ENCODE results near the gene MFN2.

DNA sequence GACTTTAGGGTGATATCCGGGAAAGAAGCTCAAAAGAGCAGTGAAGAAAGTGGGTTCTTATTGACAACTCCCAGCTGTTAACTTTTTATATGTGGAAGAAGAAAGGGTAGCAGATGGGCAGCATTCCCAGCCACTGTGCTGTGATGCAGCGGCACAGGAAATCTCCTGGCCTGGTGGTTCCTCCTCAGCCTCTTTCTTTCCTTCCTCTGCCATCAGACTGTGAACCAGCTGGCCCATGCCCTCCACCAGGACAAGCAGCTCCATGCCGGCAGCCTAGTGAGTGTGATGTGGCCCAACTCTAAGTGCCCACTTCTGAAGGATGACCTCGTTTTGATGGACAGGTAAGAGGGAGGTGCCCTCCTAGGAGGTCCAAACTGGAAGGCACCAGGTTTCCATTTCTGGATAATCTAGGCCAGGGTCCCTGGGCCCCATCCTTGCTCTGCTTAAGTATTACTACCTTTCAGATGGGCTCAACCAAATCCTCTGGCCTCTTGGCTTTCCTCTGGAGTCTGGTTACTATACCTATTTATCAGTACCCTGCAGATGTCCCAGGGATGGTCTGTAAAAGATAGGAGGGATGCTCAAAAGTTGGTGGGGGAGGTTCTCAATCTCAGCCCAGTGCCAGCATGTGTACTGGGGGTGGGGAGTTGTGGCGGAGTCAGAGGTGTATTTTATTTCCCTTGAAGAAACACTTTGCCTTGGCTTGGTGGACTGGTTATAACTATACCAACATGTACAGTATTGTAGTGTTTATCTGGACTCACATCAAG, 17.0 kb downstream of the MFN2 start:
- TF ChIP-seq, protein P1, sequence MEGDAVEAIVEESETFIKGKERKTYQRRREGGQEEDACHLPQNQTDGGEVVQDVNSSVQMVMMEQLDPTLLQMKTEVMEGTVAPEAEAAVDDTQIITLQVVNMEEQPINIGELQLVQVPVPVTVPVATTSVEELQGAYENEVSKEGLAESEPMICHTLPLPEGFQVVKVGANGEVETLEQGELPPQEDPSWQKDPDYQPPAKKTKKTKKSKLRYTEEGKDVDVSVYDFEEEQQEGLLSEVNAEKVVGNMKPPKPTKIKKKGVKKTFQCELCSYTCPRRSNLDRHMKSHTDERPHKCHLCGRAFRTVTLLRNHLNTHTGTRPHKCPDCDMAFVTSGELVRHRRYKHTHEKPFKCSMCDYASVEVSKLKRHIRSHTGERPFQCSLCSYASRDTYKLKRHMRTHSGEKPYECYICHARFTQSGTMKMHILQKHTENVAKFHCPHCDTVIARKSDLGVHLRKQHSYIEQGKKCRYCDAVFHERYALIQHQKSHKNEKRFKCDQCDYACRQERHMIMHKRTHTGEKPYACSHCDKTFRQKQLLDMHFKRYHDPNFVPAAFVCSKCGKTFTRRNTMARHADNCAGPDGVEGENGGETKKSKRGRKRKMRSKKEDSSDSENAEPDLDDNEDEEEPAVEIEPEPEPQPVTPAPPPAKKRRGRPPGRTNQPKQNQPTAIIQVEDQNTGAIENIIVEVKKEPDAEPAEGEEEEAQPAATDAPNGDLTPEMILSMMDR (IDR thresholded peaks at IDR 0.05): no peak
- TF ChIP-seq NR2C2 (CRISPR knock-in tag; IDR thresholded peaks at IDR 0.05): no peak
- TF ChIP-seq, protein P2, sequence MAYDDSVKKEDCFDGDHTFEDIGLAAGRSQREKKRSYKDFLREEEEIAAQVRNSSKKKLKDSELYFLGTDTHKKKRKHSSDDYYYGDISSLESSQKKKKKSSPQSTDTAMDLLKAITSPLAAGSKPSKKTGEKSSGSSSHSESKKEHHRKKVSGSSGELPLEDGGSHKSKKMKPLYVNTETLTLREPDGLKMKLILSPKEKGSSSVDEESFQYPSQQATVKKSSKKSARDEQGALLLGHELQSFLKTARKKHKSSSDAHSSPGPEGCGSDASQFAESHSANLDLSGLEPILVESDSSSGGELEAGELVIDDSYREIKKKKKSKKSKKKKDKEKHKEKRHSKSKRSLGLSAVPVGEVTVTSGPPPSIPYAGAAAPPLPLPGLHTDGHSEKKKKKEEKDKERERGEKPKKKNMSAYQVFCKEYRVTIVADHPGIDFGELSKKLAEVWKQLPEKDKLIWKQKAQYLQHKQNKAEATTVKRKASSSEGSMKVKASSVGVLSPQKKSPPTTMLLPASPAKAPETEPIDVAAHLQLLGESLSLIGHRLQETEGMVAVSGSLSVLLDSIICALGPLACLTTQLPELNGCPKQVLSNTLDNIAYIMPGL (CRISPR knock-in tag; IDR thresholded peaks at IDR 0.05): no peak
